Measurements from ENCODE around the gene SLC6A11.

The SLC6A11 gene

GRCh38 chr3:10823516-10823818, 7.4 kb downstream of the SLC6A11 start:
- H3K4me3 ChIP-seq (ENCODE audit: low read length), result no peak overlapping the region
- TF ChIP-seq, protein P1, sequence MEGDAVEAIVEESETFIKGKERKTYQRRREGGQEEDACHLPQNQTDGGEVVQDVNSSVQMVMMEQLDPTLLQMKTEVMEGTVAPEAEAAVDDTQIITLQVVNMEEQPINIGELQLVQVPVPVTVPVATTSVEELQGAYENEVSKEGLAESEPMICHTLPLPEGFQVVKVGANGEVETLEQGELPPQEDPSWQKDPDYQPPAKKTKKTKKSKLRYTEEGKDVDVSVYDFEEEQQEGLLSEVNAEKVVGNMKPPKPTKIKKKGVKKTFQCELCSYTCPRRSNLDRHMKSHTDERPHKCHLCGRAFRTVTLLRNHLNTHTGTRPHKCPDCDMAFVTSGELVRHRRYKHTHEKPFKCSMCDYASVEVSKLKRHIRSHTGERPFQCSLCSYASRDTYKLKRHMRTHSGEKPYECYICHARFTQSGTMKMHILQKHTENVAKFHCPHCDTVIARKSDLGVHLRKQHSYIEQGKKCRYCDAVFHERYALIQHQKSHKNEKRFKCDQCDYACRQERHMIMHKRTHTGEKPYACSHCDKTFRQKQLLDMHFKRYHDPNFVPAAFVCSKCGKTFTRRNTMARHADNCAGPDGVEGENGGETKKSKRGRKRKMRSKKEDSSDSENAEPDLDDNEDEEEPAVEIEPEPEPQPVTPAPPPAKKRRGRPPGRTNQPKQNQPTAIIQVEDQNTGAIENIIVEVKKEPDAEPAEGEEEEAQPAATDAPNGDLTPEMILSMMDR (conservative IDR thresholded peaks at IDR 0.05; ENCODE audit: low read length), result no peak
- DNase-seq (ENCODE audit: low read depth), result no peak

GRCh38 chr3:10824468-10824867, 8.4 kb downstream of the SLC6A11 start:
- no peak overlapping the region for H3K4me3 ChIP-seq (ENCODE audit: low read length)
- TF ChIP-seq, protein P1 (conservative IDR thresholded peaks at IDR 0.05; ENCODE audit: low read length), result no peak
- DNase-seq (ENCODE audit: low read depth), result no peak

DNA sequence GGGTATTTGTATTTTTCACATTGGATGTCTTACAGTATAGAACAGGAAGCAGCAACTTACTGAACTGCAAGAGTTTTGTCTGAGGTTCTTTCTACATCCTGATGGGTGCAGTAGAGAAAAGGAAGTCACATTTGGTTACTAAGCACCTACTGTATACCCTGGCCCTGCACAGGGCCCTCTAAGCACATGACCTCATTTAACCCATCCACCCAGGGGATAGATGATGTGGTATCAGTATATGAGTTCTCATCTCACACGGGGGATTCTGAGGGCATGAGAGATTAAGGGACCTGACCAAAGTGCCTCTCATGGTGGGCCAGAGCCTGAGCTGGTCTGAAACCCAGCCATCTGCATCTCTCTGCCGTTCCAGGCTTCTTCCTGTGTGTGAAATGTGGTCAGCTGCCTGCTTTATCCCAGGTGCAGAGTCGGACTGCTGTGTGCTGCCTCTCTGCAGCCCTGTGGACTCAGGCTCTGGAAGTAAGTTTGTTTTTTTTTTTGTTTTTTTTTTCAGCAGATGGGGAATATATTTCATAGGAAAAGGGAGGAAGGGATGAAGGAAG, 17.9 kb downstream of the SLC6A11 start:
- no peak overlapping the region for H3K4me3 ChIP-seq (ENCODE audit: low read length)

DNA sequence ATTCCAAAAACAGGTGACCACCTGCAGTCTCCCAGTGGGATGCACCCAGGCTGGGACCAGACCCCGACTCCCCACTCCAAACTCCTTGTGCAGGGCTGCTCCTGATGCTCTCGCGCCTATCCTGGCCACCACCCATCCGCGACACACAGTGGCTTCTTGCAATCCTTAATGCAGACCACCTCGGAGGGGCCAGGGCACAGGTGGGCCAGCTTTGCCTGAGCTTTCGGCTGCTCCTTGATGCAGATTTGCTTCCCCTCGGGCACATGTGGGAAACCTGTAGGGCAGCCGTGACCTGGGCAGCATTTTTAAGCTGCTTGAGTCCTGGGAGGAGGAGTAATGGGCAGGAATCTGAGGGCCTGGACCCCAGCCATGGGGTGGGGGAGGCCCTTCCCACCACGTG, 18.9 kb downstream of the SLC6A11 start:
- no peak for DNase-seq (ENCODE audit: low read depth)
- no peak overlapping the region for H3K4me3 ChIP-seq (ENCODE audit: low read length)
- TF ChIP-seq, protein P1 (conservative IDR thresholded peaks at IDR 0.05; ENCODE audit: low read length), result no peak

More for the DNA sequence above, 17.9 kb downstream of the SLC6A11 start:
- TF ChIP-seq, protein P1 (conservative IDR thresholded peaks at IDR 0.05; ENCODE audit: low read length), result no peak
- no peak for DNase-seq (ENCODE audit: low read depth)

DNA sequence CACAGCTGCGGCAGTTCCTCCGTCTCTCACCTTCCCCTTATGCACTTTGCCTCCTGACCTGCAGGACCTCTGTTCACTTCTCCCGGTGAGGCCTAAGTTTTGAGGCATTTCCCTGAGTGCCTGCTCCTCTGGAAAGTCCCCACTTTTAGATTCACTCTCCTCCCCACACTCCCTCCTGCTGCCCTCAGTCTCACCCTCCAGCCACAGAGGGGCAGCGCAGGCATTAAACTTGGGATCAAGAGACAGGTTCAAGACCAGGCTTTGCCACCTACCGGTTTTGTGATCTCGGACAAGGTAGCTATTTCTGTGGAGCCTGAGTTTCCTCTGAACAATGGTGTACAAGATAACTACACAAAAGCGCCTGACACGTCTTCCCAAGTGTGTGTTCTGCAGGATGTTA, 19.4 kb downstream of the SLC6A11 start:
- no peak for DNase-seq (ENCODE audit: low read depth)
- TF ChIP-seq, protein P1 (conservative IDR thresholded peaks at IDR 0.05; ENCODE audit: low read length), result no peak
- H3K4me3 ChIP-seq (ENCODE audit: low read length), result no peak overlapping the region

DNA sequence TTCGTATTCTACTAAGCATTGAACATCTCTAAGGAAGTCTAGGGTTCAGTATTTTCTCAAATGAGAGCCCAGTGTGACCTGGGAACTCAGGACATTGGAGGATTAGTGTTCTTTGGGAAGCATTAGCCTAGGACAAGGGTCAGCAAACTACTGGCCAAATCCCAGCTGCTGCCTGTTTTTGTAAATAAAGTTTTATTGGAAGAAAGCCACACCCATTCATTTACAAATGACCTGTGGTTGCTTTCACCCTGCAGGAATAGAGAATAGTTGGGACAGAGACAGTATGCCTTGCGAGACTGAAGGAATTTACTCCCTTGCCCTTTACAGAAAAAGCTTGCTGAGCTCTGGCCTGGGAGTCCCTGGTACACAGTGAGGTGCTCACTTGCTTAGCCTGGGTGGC, 20.6 kb downstream of the SLC6A11 start:
- TF ChIP-seq, protein P1 (conservative IDR thresholded peaks at IDR 0.05; ENCODE audit: low read length), result no peak
- no peak overlapping the region for H3K4me3 ChIP-seq (ENCODE audit: low read length)
- no peak for DNase-seq (ENCODE audit: low read depth)

DNA sequence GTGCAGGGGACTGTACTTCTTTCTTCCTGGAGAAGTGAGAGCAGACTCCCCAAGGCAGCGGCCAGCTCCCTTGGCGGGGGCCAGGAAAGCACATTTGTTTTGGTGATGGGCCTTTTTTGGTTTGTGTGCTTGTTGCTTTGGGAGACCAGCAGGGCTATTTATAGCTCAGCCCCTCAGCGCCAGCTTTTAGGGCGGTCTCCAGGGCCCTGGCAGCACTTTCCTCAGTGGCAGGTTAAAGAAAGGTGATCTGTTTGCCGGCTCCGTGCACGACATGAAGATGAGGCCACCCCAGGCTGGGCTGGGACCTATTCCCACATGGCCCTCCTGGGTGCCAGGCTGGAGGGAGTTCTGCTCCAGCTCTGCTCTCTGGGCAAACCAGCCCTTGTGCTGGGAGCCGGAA, 21.8 kb downstream of the SLC6A11 start:
- no peak for DNase-seq (ENCODE audit: low read depth)
- no peak overlapping the region for H3K4me3 ChIP-seq (ENCODE audit: low read length)
- TF ChIP-seq, protein P1 (conservative IDR thresholded peaks at IDR 0.05; ENCODE audit: low read length), result no peak

Data from AG10803 (cell line).